GM18519 (cell line): ENCODE data around the gene THAP7.

Experiments
- ATAC-seq: cut with Tn5 transposase; IDR thresholded peaks from one replicate; pipeline ENCODE4 v1.9.1; 2021; ENCODE audit warnings: mild to moderate bottlenecking, moderate library complexity; ENCODE audit not compliant: unreplicated experiment, low FRiP score

THAP7 gene

DNA sequence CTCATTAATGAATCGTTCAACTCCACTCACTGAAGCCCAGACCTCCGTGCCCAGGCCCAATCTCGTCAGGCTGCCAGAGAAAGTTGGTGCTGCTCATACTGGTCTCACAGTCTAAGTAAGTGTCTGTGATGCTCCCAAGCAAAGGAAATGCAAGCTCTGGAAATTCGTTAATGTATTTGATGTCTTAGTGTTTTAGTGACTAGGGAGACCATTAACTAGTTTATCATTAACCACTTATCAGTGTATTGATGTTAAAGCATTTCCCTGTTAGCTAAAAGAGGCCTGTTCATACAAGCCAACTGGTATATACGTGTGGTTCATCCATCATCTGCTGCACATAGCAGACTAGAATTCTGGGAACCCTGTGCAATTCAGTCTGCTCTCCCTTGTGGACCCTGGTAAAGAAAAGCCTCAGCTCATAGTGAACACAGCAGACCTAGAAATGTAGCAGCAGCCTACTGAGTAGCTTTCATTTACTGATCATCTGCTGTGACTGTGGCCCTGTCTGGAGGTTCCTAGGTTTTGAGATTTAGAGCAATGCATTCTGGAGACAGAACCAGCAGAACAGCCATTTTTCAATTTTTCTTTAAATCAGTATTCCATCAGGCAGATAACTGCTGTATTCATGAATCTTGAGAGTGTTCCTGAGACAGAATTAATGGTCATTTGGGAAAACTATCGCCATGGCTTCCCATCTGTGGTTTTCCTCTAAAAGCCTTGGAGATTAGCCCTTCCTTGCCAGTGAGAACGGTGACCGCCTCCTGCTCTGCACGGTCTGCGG is 50.6 kb downstream of the THAP7 start:
- no peak for ATAC-seq

DNA sequence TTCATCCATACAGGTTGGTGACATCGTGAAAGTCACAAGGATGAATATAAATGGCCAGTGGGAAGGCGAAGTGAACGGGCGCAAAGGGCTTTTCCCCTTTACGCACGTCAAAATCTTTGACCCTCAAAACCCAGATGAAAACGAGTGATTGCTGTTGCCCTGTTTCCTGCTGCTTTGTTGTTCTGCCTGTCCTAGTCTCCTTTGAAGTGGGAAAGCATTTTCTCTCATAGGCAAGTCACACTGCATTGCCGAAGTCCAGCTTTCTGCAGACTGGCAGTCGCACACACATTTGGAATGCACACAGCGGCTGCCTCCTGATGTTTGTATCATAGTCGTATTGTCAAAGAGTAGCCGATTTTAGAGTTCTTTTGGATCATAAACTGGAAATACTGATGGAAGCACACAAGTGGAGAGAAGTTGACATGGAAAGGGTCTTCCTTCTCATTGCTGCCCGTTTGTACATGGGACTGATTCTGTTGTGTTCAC is 52.2 kb downstream of the THAP7 start:
- no peak for ATAC-seq
